SU-DHL-6 (cell line): Measurements from ENCODE around the gene COG5.

Experiments
- H2AFZ ChIP-seq: fragments of 200-600 bp; sonication (generic); 2 replicates; pipeline ENCODE4 v1.6.1; 2014; ENCODE audit warnings: low read depth, mild to moderate bottlenecking, moderate library complexity, mixed read lengths, antibody characterized with exemption, low read length; ENCODE audit not compliant: severe bottlenecking
- H3F3A ChIP-seq: fragments of 200-600 bp; shearing (Covaris generic); 2 replicates; pipeline ENCODE4 v1.6.0; 2016; ENCODE audit warnings: antibody characterized with exemption, mild to moderate bottlenecking; ENCODE audit not compliant: insufficient read depth
- H3K27ac ChIP-seq: fragments of 200-600 bp; sonication (generic); 2 replicates; pipeline ENCODE4 v1.5.1; 2016; ENCODE audit warnings: low read depth, mild to moderate bottlenecking, low read length, moderate library complexity, mixed read lengths
- H3K27me3 ChIP-seq: fragments of 200-600 bp; sonication (generic), shearing (Covaris generic); 2 replicates; pipeline ENCODE4 v1.6.0; 2014; ENCODE audit warnings: mild to moderate bottlenecking, low read length
- H3K36me3 ChIP-seq: fragments of 200-600 bp; sonication (generic); 2 replicates; pipeline ENCODE4 v1.6.1; 2014; ENCODE audit warnings: mild to moderate bottlenecking, low read length, mixed read lengths
- H3K4me2 ChIP-seq: fragments of 300-600, 200-600 bp; shearing (Covaris generic), sonication (generic); 2 replicates; pipeline ENCODE4 v1.6.0; 2014; ENCODE audit warnings: low read length, low read depth, mild to moderate bottlenecking; ENCODE audit not compliant: poor library complexity, severe bottlenecking
- H3K4me3 ChIP-seq: fragments of 200-600 bp; sonication (generic); 2 replicates; pipeline ENCODE4 v1.5.1; 2014; ENCODE audit warnings: antibody characterized with exemption, low read length, mild to moderate bottlenecking, mixed read lengths; ENCODE audit not compliant: insufficient read depth, poor library complexity, severe bottlenecking
- H3K79me2 ChIP-seq: fragments of 200-600 bp; sonication (generic); 2 replicates; pipeline ENCODE4 v1.6.1; 2014; ENCODE audit warnings: mild to moderate bottlenecking, low read length, moderate library complexity; ENCODE audit not compliant: insufficient read depth
- H3K9ac ChIP-seq: fragments of 200-600 bp; sonication (generic); 2 replicates; pipeline ENCODE4 v1.7.0; 2014; ENCODE audit warnings: mild to moderate bottlenecking, low read length
- H3K9me2 ChIP-seq: fragments of 200-600 bp; sonication (generic); replicated peaks from 2 replicates; pipeline ENCODE4 v1.6.1; 2014; ENCODE audit warnings: low read length; ENCODE audit not compliant: insufficient read depth
- H3K9me3 ChIP-seq: fragments of 200-600 bp; sonication (generic); 2 replicates; pipeline ENCODE4 v1.6.1; 2014; ENCODE audit warnings: low read length, mixed read lengths; ENCODE audit not compliant: insufficient read depth
- H4K20me1 ChIP-seq: fragments of 200-600 bp; sonication (generic); 2 replicates; pipeline ENCODE4 v1.6.1; 2014; ENCODE audit warnings: low read depth, mild to moderate bottlenecking, antibody characterized with exemption, low read length, moderate library complexity, mixed read lengths
- EZH2phosphoT487 ChIP-seq: fragments of 200-600 bp; sonication (generic), shearing (Covaris generic); conservative IDR thresholded peaks from 2 replicates; pipeline ENCODE4 v1.6.1; 2018; ENCODE audit warnings: mild to moderate bottlenecking, antibody characterized with exemption, low read length, moderate library complexity, mixed read lengths
- TF ChIP-seq, protein P1 (sequence below): fragments of 200-600 bp; sonication (generic); IDR thresholded peaks from one replicate; pipeline ENCODE4 v1.5.1; 2017; ENCODE audit warnings: antibody characterized with exemption, mild to moderate bottlenecking, low read length, moderate library complexity; ENCODE audit not compliant: insufficient read depth, poor library complexity, severe bottlenecking

The COG5 gene

DNA sequence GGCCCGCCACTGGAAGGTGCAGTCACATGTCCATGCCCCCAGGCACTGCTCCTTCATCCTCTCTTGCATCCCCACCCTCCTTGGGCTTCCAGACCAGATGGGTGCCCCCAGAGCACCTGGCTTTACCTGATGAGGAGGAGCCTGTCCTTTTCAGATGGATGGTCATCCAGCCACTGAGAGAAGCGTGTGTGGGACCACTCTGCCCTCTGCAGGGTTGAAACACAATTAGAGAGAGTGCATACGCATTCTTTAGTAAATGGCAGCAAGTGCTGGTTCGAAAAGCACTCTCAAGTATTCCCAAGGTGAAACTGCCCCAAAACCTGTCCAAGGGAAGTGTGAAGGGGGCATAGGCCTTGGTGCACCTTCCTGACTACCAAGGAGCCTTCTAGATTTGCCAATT is 353.3 kb downstream of the COG5 start:
- H3K27ac ChIP-seq: no peak overlapping the region
- no peaks in the 10 kb centered on the region for H3K9me3 ChIP-seq
- H3K9ac ChIP-seq: no peak overlapping the region
- no peaks in the 10 kb centered on the region for H3K36me3 ChIP-seq
- H3K9me2 ChIP-seq: no peaks in the 10 kb centered on the region
- H3K27me3 ChIP-seq: no peaks in the 10 kb centered on the region
- no peaks in the 10 kb centered on the region for H4K20me1 ChIP-seq
- no peak overlapping the region for H3K4me3 ChIP-seq
- no peak overlapping the region for H3K4me2 ChIP-seq
- no peaks in the 10 kb centered on the region for H3K79me2 ChIP-seq
- no peaks in the 10 kb centered on the region for H3F3A ChIP-seq
- H2AFZ ChIP-seq: no peak overlapping the region
- TF ChIP-seq, protein P1, sequence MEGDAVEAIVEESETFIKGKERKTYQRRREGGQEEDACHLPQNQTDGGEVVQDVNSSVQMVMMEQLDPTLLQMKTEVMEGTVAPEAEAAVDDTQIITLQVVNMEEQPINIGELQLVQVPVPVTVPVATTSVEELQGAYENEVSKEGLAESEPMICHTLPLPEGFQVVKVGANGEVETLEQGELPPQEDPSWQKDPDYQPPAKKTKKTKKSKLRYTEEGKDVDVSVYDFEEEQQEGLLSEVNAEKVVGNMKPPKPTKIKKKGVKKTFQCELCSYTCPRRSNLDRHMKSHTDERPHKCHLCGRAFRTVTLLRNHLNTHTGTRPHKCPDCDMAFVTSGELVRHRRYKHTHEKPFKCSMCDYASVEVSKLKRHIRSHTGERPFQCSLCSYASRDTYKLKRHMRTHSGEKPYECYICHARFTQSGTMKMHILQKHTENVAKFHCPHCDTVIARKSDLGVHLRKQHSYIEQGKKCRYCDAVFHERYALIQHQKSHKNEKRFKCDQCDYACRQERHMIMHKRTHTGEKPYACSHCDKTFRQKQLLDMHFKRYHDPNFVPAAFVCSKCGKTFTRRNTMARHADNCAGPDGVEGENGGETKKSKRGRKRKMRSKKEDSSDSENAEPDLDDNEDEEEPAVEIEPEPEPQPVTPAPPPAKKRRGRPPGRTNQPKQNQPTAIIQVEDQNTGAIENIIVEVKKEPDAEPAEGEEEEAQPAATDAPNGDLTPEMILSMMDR: no peak
- TF ChIP-seq EZH2phosphoT487: no peak

GRCh38 chr7:107209565-107209964 is 354.2 kb downstream of the COG5 start:
- no peaks in the 10 kb centered on the region for H3K9me3 ChIP-seq
- no peak overlapping the region for H3K9ac ChIP-seq
- H2AFZ ChIP-seq: no peak overlapping the region
- TF ChIP-seq, protein P1: no peak
- no peak for TF ChIP-seq EZH2phosphoT487
- no peaks in the 10 kb centered on the region for H3K9me2 ChIP-seq
- H3K27ac ChIP-seq: no peak overlapping the region
- no peak overlapping the region for H3K4me3 ChIP-seq
- H4K20me1 ChIP-seq: no peaks in the 10 kb centered on the region
- H3F3A ChIP-seq: no peaks in the 10 kb centered on the region
- H3K27me3 ChIP-seq: no peaks in the 10 kb centered on the region
- no peaks in the 10 kb centered on the region for H3K79me2 ChIP-seq
- no peaks in the 10 kb centered on the region for H3K36me3 ChIP-seq
- H3K4me2 ChIP-seq: no peak overlapping the region

GRCh38 chr7:107208563-107208962 is 355.2 kb downstream of the COG5 start:
- no peak overlapping the region for H3K4me2 ChIP-seq
- no peaks in the 10 kb centered on the region for H3K36me3 ChIP-seq
- no peaks in the 10 kb centered on the region for H3K9me2 ChIP-seq
- no peak overlapping the region for H3K4me3 ChIP-seq
- no peak overlapping the region for H3K27ac ChIP-seq
- no peak overlapping the region for H3K9ac ChIP-seq
- no peak overlapping the region for H2AFZ ChIP-seq
- no peaks in the 10 kb centered on the region for H4K20me1 ChIP-seq
- TF ChIP-seq, protein P1: no peak
- no peak for TF ChIP-seq EZH2phosphoT487
- H3K79me2 ChIP-seq: no peaks in the 10 kb centered on the region
- no peaks in the 10 kb centered on the region for H3K27me3 ChIP-seq
- H3K9me3 ChIP-seq: no peaks in the 10 kb centered on the region
- H3F3A ChIP-seq: no peaks in the 10 kb centered on the region
